NCI-H1417 treated with DMSO at 0.1 percent for 48 hours (cell line): ENCODE data around the gene ADSS1.
"Not testable (repeated sequence)": the region's sequence is repeated elsewhere in the genome, so short reads cannot be mapped to it uniquely, and the experiment has no call there.

Source experiments
- DNase-seq: peaks from one replicate; lab custom pipeline; 2025; lab: John Stamatoyannopoulos, UW

ADSS1 gene

DNA sequence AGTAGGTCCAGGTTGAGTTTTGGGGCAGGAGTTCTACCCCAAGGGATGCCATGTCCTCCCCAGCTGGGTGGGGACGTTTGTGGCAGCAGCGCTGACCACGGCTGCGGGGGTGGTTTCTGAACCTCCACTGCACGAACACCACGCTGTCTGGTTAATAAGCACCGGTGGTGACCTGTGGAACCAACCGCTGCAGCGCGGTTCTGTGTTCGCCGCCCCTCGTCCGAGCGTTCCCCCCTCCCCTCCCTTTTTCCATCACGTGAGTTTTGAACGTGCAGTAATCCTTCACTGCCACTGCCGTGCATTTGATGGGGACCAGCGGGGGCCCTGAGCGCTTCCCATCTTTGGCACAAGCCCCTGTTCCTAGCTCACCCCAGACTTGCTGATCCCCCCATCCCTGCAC is 6.4 kb upstream of the ADSS1 start:
- DNase-seq = no peak

DNA sequence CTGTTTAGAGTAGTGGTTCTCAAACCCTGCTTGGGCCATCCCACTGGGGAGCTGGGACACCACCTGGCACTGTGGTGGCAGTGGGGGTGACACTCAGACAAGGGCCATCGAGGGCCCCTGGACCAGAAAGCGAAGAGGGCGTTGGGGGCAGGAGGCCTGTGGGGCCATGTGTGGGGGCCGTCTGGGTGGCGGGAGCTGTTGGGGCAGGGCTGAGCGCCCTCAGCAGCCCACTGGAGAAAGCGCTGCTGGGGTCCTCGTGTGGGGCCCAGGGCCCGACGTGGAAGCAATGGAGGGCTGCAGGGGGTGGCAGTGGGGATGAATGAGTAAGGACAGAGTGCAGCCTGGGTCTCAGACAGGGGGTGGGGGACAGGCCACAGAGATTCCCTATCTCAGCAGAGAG is 5.9 kb upstream of the ADSS1 start:
- DNase-seq = no peak

DNA sequence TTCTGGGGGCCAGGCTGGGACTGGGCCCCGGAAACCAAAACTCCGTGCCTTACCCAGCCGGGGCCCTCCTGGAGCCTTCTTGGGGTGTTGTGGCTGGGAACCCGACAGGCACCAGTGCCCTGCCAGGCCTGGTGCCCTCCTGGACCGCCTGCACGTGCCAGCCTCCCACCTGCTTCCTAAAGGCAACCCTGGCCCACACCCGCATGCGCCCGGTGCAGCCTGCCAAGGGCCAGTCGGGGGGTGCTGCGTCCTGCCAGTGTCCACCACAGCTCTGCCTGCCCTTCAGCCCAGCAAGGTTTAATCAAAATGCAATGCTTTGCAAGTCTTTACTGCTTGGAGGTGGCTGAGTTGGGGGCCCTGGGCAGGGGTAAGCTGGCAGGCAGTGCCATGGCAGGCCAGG is 5.2 kb upstream of the ADSS1 start:
- DNase-seq = no peak

DNA sequence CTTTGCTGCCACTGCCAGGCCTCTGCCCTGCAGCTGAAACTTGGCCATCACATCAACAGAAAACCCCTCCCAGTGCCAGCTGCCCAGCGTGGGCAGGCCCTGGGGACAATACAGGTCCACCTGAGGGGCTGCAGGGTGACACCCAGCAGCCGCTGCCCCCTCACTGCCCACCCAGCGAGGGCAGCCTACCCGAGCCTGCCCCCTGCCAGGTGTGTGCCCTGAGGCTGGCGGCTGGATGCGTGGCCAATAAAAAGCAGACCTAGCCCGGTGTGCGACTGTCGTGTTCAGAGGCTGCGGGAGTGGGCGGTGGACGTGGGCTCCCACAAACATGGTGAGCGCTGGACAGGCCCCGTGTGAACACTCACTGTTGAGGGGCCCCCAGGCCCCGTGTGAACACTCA is 4.7 kb upstream of the ADSS1 start:
- DNase-seq = no peak

DNA sequence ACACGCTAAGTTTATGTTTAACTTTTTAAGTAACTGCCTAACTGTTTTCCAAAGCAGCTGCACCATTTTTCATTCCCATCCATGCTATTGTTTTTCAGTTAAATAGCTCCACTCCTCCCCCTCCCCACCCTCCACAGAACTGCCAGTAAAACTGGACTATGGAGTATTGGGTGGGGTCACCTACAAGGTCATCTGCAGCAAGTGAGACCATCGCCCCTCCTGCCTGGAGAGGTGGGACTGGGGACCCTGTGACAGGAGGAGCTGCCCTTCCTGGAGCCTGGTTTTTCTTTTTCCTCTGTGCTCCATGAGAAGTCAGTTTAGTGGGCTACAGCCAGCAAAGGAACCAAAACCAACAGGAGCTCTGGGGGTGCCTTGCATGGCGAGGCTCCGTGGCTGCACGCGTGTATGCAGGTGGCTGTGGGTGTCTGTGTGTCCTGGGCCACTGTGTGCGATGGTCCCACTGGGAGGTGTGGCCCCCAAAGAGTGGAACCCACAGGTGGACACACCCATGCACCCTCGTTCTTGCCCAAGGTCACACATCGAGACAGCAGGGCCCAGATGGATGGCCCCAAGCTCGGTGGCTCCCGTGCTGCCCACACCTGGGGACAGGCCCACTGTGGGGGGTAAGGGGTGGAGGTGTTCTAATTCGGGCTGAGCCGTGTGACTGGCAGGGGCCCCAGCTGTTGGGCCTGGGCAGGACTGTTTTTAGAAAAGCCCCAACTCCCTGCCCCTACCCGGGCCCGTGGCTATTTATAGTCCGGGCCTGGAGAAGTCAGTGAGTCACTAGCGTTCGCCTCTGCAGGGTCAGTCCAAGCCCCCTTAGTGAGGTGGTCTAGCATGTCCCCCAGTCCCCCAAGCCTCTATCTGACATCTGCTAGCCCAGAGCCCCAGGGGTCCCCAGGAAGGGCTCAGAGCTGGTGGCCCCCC is 2.3 kb upstream of the ADSS1 start:
- no peak for DNase-seq

DNA sequence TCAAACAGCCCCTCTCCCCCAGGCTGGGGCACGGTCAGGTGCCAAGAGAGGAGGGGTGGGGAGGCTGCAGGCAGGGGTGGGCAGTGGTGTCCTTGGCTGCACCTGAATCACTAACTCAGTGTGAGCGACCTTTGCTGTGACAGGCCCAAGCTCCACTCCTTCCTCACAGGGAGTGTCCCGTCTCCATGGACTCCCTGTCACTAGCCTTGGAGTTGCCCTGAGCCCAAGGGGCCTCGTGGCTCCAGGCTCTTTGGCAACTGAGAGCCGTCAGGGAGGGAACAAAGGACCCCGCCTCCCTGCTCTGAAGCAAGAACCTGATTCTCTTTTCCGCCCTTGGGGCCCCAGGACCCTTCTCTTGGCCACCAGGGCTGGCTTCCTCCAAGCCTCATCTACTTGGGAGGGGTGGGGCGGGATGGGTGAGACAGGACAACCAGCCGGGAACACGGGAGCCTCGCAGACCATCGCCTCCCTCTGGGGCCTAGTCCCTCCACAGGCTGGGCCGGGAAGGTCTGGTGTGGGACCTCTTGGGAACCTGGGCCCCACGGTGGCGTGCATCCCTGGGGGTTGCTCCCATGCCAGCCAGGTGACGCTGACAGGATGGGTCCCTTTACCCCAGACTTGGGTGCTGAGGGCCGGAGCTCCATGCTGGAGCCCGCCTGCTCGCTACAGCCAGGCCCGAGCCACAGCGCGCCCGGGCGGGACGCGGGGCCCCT is 935 bp upstream of the ADSS1 start:
- no peak for DNase-seq

DNA sequence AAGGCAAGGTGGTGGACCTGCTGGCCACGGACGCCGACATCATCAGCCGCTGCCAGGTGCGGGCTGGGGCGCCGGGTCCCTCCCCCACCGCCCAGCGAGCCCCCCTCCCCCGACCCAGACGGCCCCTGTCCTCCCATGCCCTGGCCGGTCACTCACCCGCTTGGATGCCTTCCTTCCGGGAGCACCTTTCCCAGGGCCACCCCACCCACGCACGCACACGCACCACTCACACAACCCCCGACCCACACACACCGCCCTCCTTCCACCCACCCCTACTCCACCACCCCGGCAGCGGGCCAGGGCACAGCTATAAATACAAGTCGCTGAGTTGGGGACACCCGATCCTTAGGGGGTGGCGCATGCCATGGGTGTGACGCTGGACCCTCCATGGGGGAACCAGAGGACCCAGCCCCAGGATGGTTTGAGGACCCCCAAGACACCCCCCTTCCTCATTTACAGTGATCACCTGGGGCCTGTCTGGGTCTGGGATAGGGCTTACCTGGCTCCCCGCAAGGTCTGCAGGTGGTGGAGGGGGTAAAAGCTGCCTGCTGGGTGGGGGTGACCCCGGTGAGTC is 465 bp downstream of the ADSS1 start:
- no peak for DNase-seq

DNA sequence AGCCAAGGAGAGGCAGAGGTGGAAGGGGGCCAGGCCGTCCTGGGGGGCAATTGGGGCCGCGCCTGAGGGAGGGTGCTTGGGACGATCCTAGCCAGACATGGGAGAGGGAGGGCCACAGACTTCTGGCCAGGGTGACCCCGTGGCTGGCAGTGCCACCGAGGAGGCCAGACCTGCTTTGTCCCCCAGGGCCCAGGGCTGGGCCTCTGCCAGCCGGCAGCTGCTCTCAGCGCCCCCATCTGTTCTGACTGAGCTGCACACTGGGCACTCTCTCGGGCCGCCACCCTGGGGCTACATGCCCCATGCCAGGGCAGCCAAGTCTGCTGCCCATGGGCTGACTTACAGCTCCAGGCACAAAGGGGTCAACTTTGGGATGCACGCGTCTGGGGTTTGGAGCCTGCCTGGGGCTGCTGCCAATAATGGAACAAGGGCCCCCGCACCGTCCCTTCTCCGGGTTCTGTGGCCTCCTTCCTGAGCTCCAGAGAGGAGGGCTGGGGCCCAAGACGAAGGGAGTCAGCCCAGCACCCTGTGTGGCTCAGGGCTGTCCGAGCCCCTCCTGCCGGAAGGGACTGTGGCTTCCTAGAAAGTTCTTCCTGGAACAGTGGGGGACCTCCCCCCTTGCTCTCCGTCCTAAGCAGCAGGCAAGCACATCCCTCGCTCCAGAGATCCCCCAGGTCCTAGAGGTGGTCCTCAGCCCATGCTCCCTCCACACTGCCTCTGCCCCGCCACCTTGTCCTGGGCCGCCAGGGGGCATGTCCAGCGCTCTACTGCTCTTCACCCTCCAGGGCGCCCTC is 1.1 kb downstream of the ADSS1 start:
- DNase-seq = no peak

DNA sequence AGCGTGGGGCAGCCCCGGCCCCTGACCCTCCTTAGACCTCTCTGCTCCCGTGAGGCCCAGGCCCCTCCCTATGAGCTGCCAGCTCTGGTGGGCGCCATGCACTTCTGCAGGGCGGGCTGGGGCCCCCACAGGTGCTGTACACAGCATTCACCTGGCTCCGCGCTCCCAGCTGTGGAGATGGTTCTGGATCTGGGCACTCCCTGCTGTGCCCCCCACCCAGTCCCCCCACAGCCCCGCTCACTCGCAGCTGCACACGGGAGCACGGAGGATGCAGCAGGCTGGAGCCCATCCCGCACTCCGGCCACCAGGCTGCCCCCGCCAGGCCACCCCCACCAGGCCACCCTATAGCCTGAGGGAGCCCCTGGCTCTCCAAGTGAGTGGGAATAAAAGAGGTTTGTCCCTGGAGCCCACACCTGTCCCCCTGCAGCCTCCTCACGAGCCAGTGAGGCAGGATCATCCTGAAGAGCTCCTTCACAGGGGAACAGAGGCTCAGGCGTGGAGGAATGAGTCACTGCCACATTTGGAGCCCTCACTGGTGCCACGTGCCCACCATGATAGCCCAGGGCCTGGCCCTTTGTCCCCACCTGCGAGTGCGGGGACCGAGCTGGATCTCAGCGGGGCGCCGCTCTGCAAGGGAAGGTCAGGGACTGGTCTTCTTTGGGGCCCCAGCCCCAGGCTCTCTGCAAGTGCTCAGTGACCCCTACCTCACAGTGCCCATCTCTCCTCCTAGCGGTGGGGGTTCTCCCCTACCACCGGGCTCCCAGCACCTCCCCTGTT is 1.9 kb downstream of the ADSS1 start:
- DNase-seq = no peak

DNA sequence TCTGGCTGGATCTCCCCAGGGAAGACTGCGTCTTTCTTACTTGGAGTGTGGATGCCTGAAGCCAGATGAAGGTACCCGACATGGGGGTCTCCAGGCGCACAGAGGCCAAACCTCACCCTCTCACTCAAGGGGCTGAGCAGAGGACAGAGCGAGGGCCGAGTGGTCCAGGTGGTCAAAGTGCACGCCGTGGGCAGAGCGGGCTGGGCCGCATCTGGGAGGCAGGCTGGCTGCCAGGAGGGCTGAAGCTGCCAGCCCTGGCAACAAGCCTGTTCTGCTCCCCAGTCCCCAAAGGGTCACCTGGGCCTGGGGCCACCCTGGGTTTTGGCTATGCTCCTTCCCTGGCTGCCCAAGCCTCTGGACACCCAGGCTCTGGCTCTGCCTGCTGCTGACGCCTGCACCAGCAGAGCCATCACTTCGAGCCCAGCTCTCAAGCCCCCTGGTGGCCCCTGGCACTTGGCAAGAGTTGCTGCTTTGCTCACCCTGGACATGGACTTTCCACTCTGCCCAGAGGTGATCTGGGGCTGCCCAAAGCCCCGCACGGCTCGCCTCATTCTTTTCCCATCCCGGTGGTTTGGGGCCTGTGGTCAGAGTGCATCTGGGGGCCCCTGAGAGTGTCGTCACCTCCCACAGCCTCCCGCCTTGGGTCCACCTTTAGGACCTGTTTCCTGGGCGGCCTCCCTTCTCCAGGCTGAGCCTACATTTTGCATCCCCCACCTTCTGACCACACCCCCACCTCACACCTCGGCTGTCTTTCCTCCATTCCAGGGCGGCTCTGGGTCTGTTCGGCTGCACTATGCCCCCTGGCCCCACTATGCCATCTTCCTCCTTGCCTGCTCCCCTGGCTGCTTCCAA is 2.8 kb downstream of the ADSS1 start:
- DNase-seq = no peak

DNA sequence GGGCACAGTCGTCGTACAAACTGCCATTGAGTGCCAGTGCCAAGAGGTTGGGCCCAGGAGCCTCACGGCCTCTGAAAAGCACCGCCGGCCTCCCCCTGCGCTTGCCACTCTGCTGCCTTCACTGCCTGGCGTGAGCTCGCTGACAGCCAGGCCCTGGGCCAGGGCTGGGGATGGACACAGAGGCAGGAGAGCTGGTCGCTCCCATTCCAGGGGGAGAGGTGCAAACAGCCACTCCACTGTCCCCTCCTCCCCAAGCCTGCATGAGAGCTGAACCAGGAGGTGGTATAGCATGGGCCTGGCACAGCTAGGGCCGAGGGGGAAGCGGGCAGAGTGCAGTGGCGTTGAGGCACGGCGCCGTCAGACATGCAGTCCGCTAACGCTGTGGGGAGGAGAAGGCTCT is 4.6 kb downstream of the ADSS1 start:
- DNase-seq = no peak

DNA sequence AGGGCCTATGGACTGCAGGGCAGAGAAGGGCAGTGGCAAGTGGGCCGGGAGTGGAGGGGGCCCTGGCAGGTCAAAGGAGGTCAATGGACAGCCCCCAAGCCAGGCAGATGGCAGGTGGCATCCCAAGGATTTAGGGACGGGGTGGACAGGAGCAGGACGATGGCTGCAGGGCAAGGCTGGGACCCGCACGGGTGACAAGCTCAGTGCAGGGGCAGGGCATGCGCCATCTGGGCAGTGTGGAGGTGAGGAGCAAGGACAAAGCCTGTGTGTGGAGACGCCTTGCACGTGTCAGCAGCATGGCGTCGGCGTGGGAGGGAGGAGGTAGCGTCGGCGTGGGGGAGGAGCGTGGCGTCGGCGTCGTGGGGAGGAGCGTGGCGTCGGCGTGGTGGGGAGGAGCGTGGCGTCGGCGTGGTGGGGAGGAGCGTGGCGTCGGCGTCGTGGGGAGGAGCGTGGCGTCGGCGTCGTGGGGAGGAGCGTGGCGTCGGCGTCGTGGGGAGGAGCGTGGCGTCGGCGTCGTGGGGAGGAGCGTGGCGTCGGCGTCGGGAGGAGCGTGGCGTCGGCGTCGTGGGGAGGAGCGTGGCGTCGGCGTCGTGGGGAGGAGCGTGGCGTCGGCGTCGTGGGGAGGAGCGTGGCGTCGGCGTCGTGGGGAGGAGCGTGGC is 5.3 kb downstream of the ADSS1 start:
- not testable (repeated sequence) for DNase-seq

DNA sequence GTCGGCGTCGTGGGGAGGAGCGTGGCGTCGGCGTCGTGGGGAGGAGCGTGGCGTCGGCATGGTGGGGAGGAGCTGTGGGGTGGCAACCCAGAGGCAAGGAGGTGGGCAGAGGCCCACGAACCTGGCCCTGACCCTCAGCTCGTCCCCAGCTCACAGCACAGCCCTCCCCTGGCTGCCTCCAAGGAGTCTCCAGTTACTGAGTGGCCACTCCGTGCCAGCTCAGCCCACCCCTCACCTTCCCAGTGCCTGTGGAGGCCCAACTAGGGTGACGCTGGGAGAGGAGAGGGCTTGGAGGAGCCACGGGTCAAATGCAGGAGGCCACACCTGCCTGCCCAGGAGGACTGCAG is 5.8 kb downstream of the ADSS1 start:
- DNase-seq = no peak

DNA sequence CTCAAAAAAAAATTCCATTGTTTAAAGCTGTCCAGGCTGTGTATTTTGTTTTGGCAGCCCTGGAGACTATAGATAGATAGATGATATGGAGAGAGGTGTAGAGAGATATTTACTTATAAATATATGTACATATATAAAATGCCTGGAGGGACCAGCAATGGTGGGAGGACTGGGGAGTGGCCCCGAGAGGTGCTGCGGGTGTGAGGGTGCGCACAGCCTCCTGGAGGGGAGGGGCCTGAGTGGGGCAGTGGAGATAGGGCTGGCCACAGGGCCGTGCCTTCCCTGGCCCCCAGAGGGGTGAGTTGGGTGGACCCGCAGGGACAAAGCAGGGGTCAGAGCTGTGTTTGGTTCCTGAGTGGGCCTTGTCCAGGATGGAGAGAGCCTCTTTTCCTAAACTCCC is 6.5 kb downstream of the ADSS1 start:
- DNase-seq = no peak

DNA sequence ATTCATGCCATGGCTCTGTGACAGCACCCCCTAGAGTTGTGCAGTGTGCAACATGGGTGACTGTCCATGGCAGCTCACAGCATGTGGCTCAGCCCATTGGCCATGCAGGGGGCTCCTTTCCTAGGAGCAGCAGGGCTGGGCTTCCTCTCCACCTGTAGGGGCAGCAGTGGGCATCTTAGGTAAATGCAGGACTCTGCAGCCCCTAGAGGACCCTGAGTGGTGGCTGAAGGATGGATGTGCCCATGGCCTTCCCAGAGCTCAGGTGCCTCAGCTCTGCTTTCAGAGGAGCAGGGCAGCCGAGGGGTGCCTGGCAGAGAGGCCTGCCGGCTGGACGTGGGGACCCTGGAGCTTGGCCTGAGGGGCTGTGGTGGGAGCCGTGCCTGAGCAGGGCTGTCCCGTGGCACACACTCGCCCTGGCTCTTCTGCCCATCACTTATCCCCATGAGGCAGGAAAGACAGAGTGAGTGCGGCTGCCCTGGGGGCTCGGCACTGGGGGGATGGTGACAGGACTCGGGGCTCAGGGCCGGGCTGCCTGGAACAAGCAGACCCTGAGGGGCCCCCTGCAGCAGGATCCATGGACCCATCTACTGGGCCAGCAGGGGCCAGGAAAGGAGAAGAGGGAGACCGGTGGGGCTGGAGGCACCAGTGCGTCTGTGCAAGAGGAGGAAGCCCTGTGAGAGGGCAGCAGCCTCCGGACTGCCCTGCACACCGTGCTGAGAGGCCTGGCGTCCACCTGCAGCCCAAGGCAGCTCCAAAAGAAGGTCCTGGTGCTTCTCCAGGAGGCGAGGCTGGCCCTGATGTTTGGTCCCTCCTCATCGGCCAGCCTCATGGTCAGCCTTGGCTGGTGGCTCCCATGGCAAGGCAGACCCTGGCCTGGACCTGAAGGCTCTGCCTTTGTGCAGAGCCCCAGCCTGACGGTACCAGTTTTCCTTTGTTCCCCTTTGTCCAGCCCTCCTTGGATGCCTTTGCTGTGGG is 7.6 kb downstream of the ADSS1 start:
- no peak for DNase-seq

DNA sequence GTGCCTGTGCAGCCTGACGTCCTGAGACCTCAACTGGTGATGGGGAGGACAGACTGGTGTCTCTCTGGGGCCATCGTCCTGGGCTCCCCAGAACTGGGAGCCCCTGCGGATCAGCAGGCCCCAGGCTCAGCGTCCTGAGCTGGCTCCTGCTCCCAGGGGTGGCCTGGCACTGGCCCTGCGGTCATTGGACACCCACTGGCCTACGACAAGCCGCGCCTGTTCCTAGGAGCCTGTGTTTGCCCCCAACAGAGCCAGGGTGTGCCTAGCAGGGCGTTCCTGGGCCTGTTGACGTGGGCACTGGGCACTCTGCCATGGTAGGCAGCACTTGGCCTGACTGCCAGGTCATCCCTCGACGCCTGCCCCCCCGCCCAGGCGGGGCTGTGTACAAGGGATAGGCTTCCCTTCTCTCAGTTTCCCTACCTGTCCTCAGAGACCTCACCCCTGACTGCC is 8.4 kb downstream of the ADSS1 start:
- DNase-seq = no peak

DNA sequence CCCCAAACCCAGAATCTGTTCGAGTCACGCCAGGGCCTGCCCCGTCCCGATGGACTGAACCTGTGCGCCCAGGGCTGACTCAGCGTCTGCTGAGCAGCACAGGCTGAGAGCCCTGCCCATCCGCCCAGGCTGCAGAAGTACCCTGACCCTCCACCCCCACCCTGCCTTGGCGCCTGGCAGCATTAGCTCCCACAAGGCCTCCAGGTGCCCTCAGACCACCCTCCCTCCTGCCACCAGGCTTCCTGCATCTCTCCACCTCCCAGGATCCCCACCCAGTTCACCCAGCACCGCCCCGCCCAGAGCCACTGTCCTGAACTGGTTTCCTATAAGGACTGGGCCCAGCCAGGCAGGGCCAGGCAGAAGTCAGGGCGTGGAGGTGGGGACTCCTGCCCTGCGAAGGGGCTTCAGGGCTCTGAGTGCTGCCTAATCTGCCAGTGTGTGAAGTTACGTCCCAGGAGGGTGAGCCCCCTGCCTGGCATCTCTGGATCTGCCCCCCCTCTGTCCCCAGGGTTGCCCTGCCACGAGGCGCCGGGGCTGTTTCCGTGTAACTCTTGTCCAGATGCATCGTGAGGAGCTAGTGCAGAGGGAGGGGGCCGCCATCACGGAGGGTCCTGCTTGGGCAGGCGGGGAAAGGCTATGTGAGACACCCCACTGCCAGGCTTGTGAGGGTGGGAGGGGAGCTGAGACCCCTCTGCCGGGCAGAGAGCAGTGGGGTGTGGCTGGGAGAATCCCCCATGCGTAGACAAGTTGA is 9.1 kb downstream of the ADSS1 start:
- DNase-seq = no peak

DNA sequence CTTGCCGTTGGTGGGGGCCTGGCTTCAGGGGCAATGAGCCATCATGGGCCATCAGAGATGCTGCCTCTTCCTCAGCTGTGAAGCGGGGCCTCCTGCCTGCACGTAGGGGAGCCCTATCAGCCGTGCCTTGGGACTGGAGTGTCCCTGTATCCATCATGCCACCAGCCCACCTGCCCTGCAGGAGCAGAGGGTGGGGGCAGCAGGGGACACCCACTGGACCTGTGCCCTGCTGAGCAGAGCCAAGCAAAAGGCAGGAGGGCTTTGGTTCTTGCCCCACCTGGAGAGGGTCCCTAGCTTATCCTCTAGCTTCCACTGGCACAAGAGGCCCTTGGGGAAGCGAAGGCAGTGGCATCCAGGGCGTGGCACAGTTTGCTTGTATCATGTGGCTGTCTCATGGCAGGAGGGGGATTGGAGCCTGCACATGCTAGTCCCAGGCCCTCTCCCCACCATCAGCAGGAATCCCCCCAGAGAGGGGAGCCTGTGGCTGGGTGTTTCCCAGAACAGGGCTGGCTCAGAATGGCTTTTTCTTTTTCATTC is 10.1 kb downstream of the ADSS1 start:
- DNase-seq = no peak
